ENCODE measurements around the gene ANXA4.
A peak's percentile ranks its signal among the peaks of the same experiment; 100 is the strongest.

Gene ANXA4

GRCh38 chr2:69693775-69694450 is 48.0 kb upstream of the ANXA4 start:
- H3K36me3 ChIP-seq (ENCODE audit: insufficient read depth, low read length) = no peaks in the 10 kb centered on the region
- H3K9me2 ChIP-seq (ENCODE audit: low read depth, low read length) = no peaks in the 10 kb centered on the region
- H3F3A ChIP-seq (ENCODE audit: insufficient read depth, low read length) = no peaks in the 10 kb centered on the region
- peak overlapping the region; percentile 71 for H3K27ac ChIP-seq (ENCODE audit: low read depth, low read length, poor library complexity, severe bottlenecking)
- no peak for TF ChIP-seq CTCF (IDR thresholded peaks at IDR 0.05; ENCODE audit: low read length)
- TF ChIP-seq EZH2 (IDR thresholded peaks at IDR 0.05; ENCODE audit: borderline replicate concordance, low read length) = no peak
- no peaks in the 10 kb centered on the region for H3K79me2 ChIP-seq (ENCODE audit: insufficient read depth, low read length)
- H3K27me3 ChIP-seq (ENCODE audit: insufficient read depth, low read length) = no peaks in the 10 kb centered on the region
- H3K4me1 ChIP-seq (ENCODE audit: insufficient read depth, low read length, severe bottlenecking) = peaks cover 35% of the 10 kb centered on the region
- H2AFZ ChIP-seq (ENCODE audit: low read length) = no peak overlapping the region
- H3K9me3 ChIP-seq (ENCODE audit: low read length) = no peaks in the 10 kb centered on the region
- no peak overlapping the region for H3K4me3 ChIP-seq (ENCODE audit: low read depth, low read length, poor library complexity, severe bottlenecking)
- H3K9ac ChIP-seq (ENCODE audit: low read length) = no peak overlapping the region; the same call in 1 of the 2 replicates
- peak overlapping the region; percentile 6; the same call in 1 of the 2 replicates for H3K4me2 ChIP-seq (ENCODE audit: low read length)
- no peaks in the 10 kb centered on the region for H4K20me1 ChIP-seq (ENCODE audit: insufficient read depth, low read length)

- H3K9me3 ChIP-seq (ENCODE audit: low read length) = no peaks in the 10 kb centered on the region
- no peaks in the 10 kb centered on the region for H4K20me1 ChIP-seq (ENCODE audit: insufficient read depth, low read length)
- TF ChIP-seq EZH2 (IDR thresholded peaks at IDR 0.05; ENCODE audit: borderline replicate concordance, low read length) = no peak
- no peak for TF ChIP-seq CTCF (IDR thresholded peaks at IDR 0.05; ENCODE audit: low read length)
- H3K79me2 ChIP-seq (ENCODE audit: insufficient read depth, low read length) = no peaks in the 10 kb centered on the region
- no peak overlapping the region for H3K4me2 ChIP-seq (ENCODE audit: low read length)
- H3F3A ChIP-seq (ENCODE audit: insufficient read depth, low read length) = no peaks in the 10 kb centered on the region
- H3K9ac ChIP-seq (ENCODE audit: low read length) = no peak overlapping the region
- no peaks in the 10 kb centered on the region for H3K36me3 ChIP-seq (ENCODE audit: insufficient read depth, low read length)
- no peak overlapping the region for H3K4me3 ChIP-seq (ENCODE audit: low read depth, low read length, poor library complexity, severe bottlenecking)
- no peaks in the 10 kb centered on the region for H3K27me3 ChIP-seq (ENCODE audit: insufficient read depth, low read length)
- no peaks in the 10 kb centered on the region for H3K9me2 ChIP-seq (ENCODE audit: low read depth, low read length)
- H3K27ac ChIP-seq (ENCODE audit: low read depth, low read length, poor library complexity, severe bottlenecking) = no peak overlapping the region
- H2AFZ ChIP-seq (ENCODE audit: low read length) = no peak overlapping the region
- peaks cover 35% of the 10 kb centered on the region for H3K4me1 ChIP-seq (ENCODE audit: insufficient read depth, low read length, severe bottlenecking)
These were observed 46.8 kb upstream of the ANXA4 start for GRCh38 chr2:69694894-69695849.

GRCh38 chr2:69695850-69696216 is 46.1 kb upstream of the ANXA4 start:
- peaks cover 35% of the 10 kb centered on the region for H3K4me1 ChIP-seq (ENCODE audit: insufficient read depth, low read length, severe bottlenecking)
- no peaks in the 10 kb centered on the region for H3K27me3 ChIP-seq (ENCODE audit: insufficient read depth, low read length)
- no peaks in the 10 kb centered on the region for H4K20me1 ChIP-seq (ENCODE audit: insufficient read depth, low read length)
- no peak overlapping the region for H3K4me3 ChIP-seq (ENCODE audit: low read depth, low read length, poor library complexity, severe bottlenecking)
- no peaks in the 10 kb centered on the region for H3K79me2 ChIP-seq (ENCODE audit: insufficient read depth, low read length)
- H2AFZ ChIP-seq (ENCODE audit: low read length) = no peak overlapping the region
- H3K9ac ChIP-seq (ENCODE audit: low read length) = no peak overlapping the region
- TF ChIP-seq EZH2 (IDR thresholded peaks at IDR 0.05; ENCODE audit: borderline replicate concordance, low read length) = no peak
- TF ChIP-seq CTCF (IDR thresholded peaks at IDR 0.05; ENCODE audit: low read length) = no peak
- H3K27ac ChIP-seq (ENCODE audit: low read depth, low read length, poor library complexity, severe bottlenecking) = no peak overlapping the region
- no peaks in the 10 kb centered on the region for H3K36me3 ChIP-seq (ENCODE audit: insufficient read depth, low read length)
- H3K4me2 ChIP-seq (ENCODE audit: low read length) = no peak overlapping the region
- H3K9me3 ChIP-seq (ENCODE audit: low read length) = no peaks in the 10 kb centered on the region
- H3F3A ChIP-seq (ENCODE audit: insufficient read depth, low read length) = no peaks in the 10 kb centered on the region
- no peaks in the 10 kb centered on the region for H3K9me2 ChIP-seq (ENCODE audit: low read depth, low read length)

Data from OCI-LY1 (cell line).